CD14-positive monocyte (primary cell): ENCODE measurements around the gene CCDC8. TPM values are rescaled to one million over a fixed set of nuclear protein-coding genes. Genes with fewer than 3 reads are reported as not detected.
"Not testable (repeated sequence)": the region's sequence is repeated elsewhere in the genome, so short reads cannot be mapped to it uniquely, and the experiment has no call there.

Experiments used
- DNase-seq, 3 donors: peaks; one replicate each; pipeline ENCODE4 v3.0.0-alpha.2; 2011 to 2022
- H2AFZ ChIP-seq: 2 replicates; pipeline ENCODE4 v1.6.0; 2012; ENCODE audit warnings: mild to moderate bottlenecking, low read depth, low read length, inconsistent platforms; ENCODE audit not compliant: insufficient read depth, poor library complexity, severe bottlenecking
- H3K27ac ChIP-seq, 2 donors: 1 replicate in 1 of 2; 2 replicates in 1 of 2; pipeline ENCODE4 v1.5.1; 2012 to 2013; ENCODE audit warnings: low read length in 2 of 2, control low read depth in 1 of 2, inconsistent platforms in 1 of 2, low read depth in 1 of 2, mild to moderate bottlenecking in 1 of 2
- H3K27me3 ChIP-seq, 2 donors: one replicate each; pipeline versions ENCODE4 v1.6.0 to v1.6.1; 2011 to 2013; ENCODE audit warnings: low read length in 2 of 2; ENCODE audit not compliant: control insufficient read depth in 2 of 2, insufficient read depth in 2 of 2
- H3K36me3 ChIP-seq, 2 donors: replicated peaks in 1 of 2; 1 replicate in 1 of 2; 2 replicates in 1 of 2; pipeline versions ENCODE4 v1.5.1 to v1.6.1; 2012 to 2013; ENCODE audit warnings: low read length in 2 of 2, control low read depth in 1 of 2, inconsistent platforms in 1 of 2, mild to moderate bottlenecking in 1 of 2; ENCODE audit not compliant: insufficient read depth in 2 of 2, control insufficient read depth in 1 of 2
- H3K4me1 ChIP-seq, 2 donors: 1 replicate in 1 of 2; 2 replicates in 1 of 2; pipeline versions ENCODE4 v1.5.1 to v1.6.1; 2012 to 2013; ENCODE audit warnings: low read length in 2 of 2, control low read depth in 1 of 2, inconsistent platforms in 1 of 2, mild to moderate bottlenecking in 1 of 2, moderate library complexity in 1 of 2; ENCODE audit not compliant: insufficient read depth in 2 of 2, control insufficient read depth in 1 of 2
- H3K4me2 ChIP-seq: replicated peaks from 2 replicates; pipeline ENCODE3; 2012; ENCODE audit warnings: low read length, moderate library complexity, mild to moderate bottlenecking; ENCODE audit not compliant: poor library complexity, severe bottlenecking; ENCODE audit errors: extremely low read depth
- H3K4me3 ChIP-seq, 3 experiments: fragments of 200-600 bp in 1 of 3; sonication (generic) in 1 of 3; replicated peaks in 1 of 3; 1 replicate in 2 of 3; 2 replicates in 1 of 3; pipeline ENCODE4 v1.5.1; 2011 to 2013; ENCODE audit warnings: low read length in 3 of 3, mild to moderate bottlenecking in 3 of 3, control low read depth in 2 of 3, low read depth in 2 of 3, inconsistent platforms in 1 of 3, moderate library complexity in 1 of 3
- H3K79me2 ChIP-seq: 2 replicates; pipeline ENCODE4 v1.6.0; 2012; ENCODE audit warnings: mild to moderate bottlenecking, control low read depth, inconsistent platforms, low read length, moderate library complexity; ENCODE audit not compliant: insufficient read depth
- H3K9ac ChIP-seq: 2 replicates; pipeline ENCODE4 v1.6.0; 2017; ENCODE audit warnings: low read length, mild to moderate bottlenecking; ENCODE audit not compliant: insufficient read depth, poor library complexity, severe bottlenecking
- H3K9me3 ChIP-seq, 2 donors: replicated peaks in 1 of 2; 1 replicate in 1 of 2; 2 replicates in 1 of 2; pipeline versions ENCODE4 v1.5.1 to v1.6.1; 2012 to 2013; ENCODE audit warnings: low read length in 2 of 2, control low read depth in 1 of 2; ENCODE audit not compliant: control insufficient read depth in 1 of 2, insufficient read depth in 1 of 2
- H4K20me1 ChIP-seq: 2 replicates; pipeline ENCODE4 v1.6.0; 2012; ENCODE audit warnings: mild to moderate bottlenecking, low read length, control low read depth, moderate library complexity; ENCODE audit not compliant: insufficient read depth
- H3K27ac Mint-ChIP-seq, 7 donors: one replicate each; pipeline ENCODE4 v1.8.0; 2020; ENCODE audit warnings: mild to moderate bottlenecking in 7 of 7, mixed read lengths in 7 of 7, moderate library complexity in 6 of 7, inconsistent platforms in 2 of 7
- H3K27me3 Mint-ChIP-seq, 3 donors: one replicate each; pipeline ENCODE4 v1.8.0; 2021 to 2022; ENCODE audit warnings: low read depth in 3 of 3, mild to moderate bottlenecking in 3 of 3, mixed read lengths in 3 of 3, moderate library complexity in 3 of 3, inconsistent platforms in 1 of 3
- H3K36me3 Mint-ChIP-seq, 2 donors: one replicate each; pipeline ENCODE4 v1.8.0; 2020; ENCODE audit warnings: mixed read lengths in 2 of 2, inconsistent platforms in 1 of 2, mild to moderate bottlenecking in 1 of 2
- H3K4me1 Mint-ChIP-seq: one replicate; pipeline ENCODE4 v1.8.0; 2020; ENCODE audit warnings: mild to moderate bottlenecking, mixed read lengths
- H3K4me3 Mint-ChIP-seq, 2 donors: one replicate each; pipeline ENCODE4 v1.8.0; 2020; ENCODE audit warnings: mild to moderate bottlenecking in 2 of 2, mixed read lengths in 2 of 2, moderate library complexity in 1 of 2
- H3K9me3 Mint-ChIP-seq, 7 donors: one replicate each; pipeline ENCODE4 v1.8.0; 2020 to 2022; ENCODE audit warnings: mixed read lengths in 7 of 7, mild to moderate bottlenecking in 6 of 7, moderate library complexity in 6 of 7, inconsistent platforms in 2 of 7
- CTCF ChIP-seq: fragments of 200-600 bp; IDR thresholded peaks from one replicate; pipeline ENCODE4 v1.8.0; 2022; ENCODE audit warnings: antibody characterized with exemption, mild to moderate bottlenecking
- WGBS: methylation state at CpG from one replicate; pipeline ENCODE4 v1.1.5; 2013; ENCODE audit warnings: missing lambda C conversion rate; ENCODE audit not compliant: insufficient coverage; 5-methylcytosine and 5-hydroxymethylcytosine counted together
- intact Hi-C, 2 donors: fragments of 100-400 bp; cut with micrococcal nuclease; formaldehyde crosslinking; loops; one replicate each; pipeline versions ENCODE4 v1.15.0 to v1.15.1; 2023
- polyA plus RNA-seq, 3 donors: library from polyadenylated mRNA; depleted of rRNA in 1 of 3; unstranded in 2 of 3; stranded (reverse) in 1 of 3; fragments of 300-500 nt in 2 of 3; fragments of >200 nt in 1 of 3; fragmentation: Illumina TruSeq in 2 of 3; gene quantifications; 1 replicate in 2 of 3; 2 replicates in 1 of 3; pipeline ENCODE4 v1.2.3, GENCODE V29; 2012 to 2021

CCDC8 gene
- polyA plus RNA-seq, 3 donors = not detected

DNA sequence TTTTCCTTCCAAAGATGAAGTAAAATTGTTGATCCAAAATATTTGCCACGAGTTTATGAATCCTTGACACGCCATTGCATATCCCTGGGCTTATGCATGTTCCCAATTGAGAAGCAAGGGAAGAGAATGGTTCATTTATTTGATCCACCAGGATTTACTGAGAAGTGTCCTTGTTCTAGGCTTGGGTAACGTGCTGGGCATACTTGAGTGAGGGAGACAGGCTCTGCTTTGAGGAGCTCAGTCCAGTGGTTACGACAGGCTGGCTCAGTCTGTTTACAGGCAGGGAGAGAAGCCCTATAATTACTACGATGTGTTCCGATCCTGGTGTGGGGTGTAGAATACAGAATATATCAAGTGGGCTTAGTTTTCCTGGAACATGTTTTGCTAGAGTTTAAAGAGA is 21.6 kb upstream of the CCDC8 start:
- no peak for DNase-seq
- peaks cover 0 to 31% (median 18%) of the 10 kb centered on the region in 3 donors for H3K27me3 Mint-ChIP-seq
- 83% methylated on average over 5 of the region's 6 CpGs for WGBS
- H3K27ac Mint-ChIP-seq = no peak overlapping the region
- intact Hi-C loops = no loop called here
- no peak overlapping the region for H3K4me3 ChIP-seq
- H3K9me3 ChIP-seq = no peaks in the 10 kb centered on the region
- H3K27me3 ChIP-seq = peaks cover 0 to 6% of the 10 kb centered on the region in 2 donors
- H4K20me1 ChIP-seq = no peaks in the 10 kb centered on the region
- H2AFZ ChIP-seq = no peak overlapping the region
- H3K79me2 ChIP-seq = no peaks in the 10 kb centered on the region
- TF ChIP-seq CTCF = no peak
- H3K9me3 Mint-ChIP-seq = peaks cover 0 to 5% (median 0%) of the 10 kb centered on the region in 7 donors
- no peak overlapping the region for H3K4me3 Mint-ChIP-seq
- no peaks in the 10 kb centered on the region for H3K36me3 ChIP-seq
- no peak overlapping the region for H3K4me2 ChIP-seq
- H3K4me1 Mint-ChIP-seq = no peaks in the 10 kb centered on the region
- no peak overlapping the region for H3K9ac ChIP-seq
- no peaks in the 10 kb centered on the region for H3K36me3 Mint-ChIP-seq
- H3K4me1 ChIP-seq = no peaks in the 10 kb centered on the region
- H3K27ac ChIP-seq = no peak overlapping the region

DNA sequence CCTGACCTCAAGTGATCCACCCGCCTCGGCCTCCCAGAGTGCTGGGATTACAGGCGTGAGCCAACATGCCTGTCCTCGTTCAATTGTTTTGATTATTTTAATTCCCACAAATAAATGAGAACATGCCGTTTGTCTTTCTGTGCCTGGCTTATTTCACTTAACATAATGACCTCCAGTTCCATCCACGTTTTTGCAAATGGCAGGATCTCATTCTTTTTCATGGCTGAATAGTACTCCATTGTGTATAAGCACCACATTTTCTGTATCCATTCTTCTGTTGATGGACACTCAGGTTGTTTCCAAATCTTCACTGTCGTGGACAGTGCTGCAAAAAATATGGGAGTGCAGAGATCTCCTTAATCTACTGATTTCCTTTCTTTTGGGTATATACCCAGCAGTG is 20.1 kb upstream of the CCDC8 start:
- H3K9me3 ChIP-seq, H3K4me1 ChIP-seq, H3K9me3 Mint-ChIP-seq, H3K4me3 ChIP-seq, H2AFZ ChIP-seq, H3K27ac Mint-ChIP-seq, intact Hi-C loops, H3K36me3 ChIP-seq, H3K4me2 ChIP-seq, H3K27ac ChIP-seq, DNase-seq, H3K36me3 Mint-ChIP-seq, H3K4me1 Mint-ChIP-seq, H3K9ac ChIP-seq, H3K79me2 ChIP-seq, H3K4me3 Mint-ChIP-seq, H4K20me1 ChIP-seq: not testable (repeated sequence)
- peaks cover 11 to 47% (median 31%) of the 10 kb centered on the region in 3 donors for H3K27me3 Mint-ChIP-seq
- H3K27me3 ChIP-seq = peaks cover 0 to 18% of the 10 kb centered on the region in 2 donors
- 74% methylated on average over 6 of the region's 7 CpGs for WGBS
